GOT3 (cell line): ENCODE results near the gene GABRG3.
"Not testable (repeated sequence)": the region's sequence is repeated elsewhere in the genome, so short reads cannot be mapped to it uniquely, and the experiment has no call there.

Experiments used
- DNase-seq: peaks from one replicate; lab custom pipeline; 2025; ENCODE audit warnings: mixed read lengths; lab: John Stamatoyannopoulos, UW

Gene GABRG3

DNA sequence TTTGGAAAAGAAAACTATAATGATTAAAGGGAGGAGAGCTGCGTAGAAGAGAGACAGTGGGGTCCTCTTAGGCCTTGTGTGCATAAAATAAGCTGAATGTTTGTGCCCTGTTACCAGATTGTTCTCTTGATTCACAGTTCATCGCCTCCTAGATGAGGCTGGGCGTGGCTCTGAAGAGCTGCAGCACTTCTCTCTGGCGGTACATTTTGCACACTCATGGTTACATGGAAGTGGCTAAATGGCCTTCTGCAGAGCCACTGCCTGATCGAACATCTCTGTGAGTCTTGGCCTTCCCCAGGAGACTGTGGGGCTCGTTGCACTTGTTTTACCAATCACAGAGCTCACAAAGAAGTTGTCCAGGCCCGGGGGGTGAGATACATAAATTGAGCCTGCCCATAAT lies 208.8 kb downstream of the GABRG3 start:
- DNase-seq, result no peak

GRCh38 chr15:27182561-27183110 lies 211.7 kb downstream of the GABRG3 start:
- no peak for DNase-seq

GRCh38 chr15:27183201-27183600 lies 212.2 kb downstream of the GABRG3 start:
- DNase-seq, result no peak

- DNase-seq, result not testable (repeated sequence)
Observed at GRCh38 chr15:27191515-27191914, 220.5 kb downstream of the GABRG3 start.

GRCh38 chr15:27196691-27197090 lies 225.7 kb downstream of the GABRG3 start:
- DNase-seq, result no peak

DNA sequence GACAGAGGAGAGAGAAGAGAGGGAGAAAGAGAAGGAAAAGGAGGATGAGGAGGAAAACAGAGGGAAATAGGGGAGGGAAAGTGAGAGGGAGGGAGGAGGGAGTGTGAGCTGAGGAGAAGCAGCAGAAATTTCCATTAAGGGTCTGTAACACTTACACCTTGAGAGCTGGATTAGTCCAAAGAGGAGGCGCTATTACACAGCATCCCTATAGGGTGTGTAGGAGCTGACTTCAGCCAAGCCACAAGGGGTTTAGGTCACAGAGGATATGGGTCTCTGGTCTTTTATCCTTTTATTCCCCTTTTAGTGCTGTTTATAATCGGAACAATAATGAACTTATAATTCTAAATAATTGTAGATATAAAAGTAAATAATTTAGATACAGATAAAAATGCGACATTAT lies 230.4 kb downstream of the GABRG3 start:
- no peak for DNase-seq

DNA sequence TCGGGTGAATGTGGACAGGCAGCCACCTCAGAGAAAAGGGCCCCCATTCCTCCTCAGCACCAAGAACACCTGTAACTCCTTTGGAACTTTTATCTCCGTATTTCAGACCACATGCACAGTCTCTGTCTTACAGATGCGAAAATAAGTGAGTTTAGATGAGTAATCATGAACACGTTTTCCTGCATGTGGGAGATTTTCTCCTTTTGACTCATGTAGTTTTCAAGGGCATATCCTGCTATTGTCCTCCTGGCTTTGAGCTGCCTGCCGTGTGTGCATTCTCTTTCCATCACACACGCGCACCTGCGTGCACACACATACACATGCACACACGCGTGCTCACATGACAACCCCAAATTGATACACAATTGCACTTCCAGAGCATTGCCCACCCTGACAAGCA lies 239.2 kb downstream of the GABRG3 start:
- DNase-seq, result no peak

DNA sequence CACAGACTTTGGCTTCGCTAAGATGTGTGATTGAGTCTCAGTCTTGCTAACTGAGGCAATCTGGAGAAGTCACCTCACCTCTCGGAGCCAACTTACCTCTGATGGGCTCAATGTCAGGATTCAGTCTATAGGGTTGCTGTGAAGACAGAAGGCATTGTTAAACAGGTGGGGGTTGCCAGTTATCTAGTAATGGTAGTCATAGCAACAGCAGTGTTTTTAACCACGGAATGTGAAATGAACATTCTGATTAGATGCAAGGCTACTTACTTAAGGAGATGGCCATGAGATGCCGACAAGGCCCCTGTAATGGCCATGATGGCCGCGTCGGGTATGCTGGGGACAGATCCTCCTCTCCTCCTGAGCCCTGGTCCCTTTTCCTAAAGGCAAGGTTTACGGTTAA lies 243.1 kb downstream of the GABRG3 start:
- no peak for DNase-seq

DNA sequence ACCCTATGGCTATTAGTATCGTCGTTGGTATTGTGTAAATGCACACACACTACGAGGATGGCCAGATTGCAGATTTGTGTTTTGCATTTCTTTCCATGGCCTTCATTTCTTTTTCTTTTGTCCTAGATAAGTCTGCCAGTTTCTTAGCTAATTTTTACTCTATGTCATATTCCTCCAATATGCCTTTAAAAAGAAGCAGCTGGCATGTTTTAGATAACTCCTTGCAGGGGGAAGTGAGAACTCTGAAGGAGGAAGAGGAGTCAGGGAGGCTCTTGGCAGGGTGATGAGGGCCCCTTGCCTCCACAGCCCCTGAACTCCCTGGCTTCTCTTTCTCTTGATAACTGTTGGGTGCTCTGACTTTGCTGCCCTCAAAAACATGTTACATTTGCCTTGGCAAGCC lies 244.0 kb downstream of the GABRG3 start:
- no peak for DNase-seq

- DNase-seq, result no peak
Observed at GRCh38 chr15:27218426-27218825, 247.4 kb downstream of the GABRG3 start.

GRCh38 chr15:27219636-27220035 lies 248.7 kb downstream of the GABRG3 start:
- no peak for DNase-seq

GRCh38 chr15:27220199-27220598 lies 249.2 kb downstream of the GABRG3 start:
- DNase-seq, result no peak

DNA sequence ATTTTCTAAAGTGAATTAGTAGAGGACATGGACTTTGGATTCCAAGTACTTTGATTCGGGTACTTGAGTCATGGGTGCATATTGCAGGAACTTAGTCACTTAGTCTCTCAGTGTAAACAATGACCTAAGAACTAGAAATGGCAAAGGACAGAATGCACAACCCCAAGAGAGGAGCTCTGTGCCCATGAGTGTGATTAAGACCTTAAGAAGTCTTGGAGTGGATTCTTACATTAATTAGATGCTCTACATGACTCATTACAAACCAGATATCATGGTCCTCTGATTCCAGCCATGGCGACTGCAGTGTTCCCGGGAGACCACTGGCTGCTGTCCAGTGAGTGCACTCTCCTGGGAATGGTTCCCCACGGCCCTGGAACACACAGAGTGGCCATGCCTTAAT lies 251.5 kb downstream of the GABRG3 start:
- DNase-seq, result no peak

DNA sequence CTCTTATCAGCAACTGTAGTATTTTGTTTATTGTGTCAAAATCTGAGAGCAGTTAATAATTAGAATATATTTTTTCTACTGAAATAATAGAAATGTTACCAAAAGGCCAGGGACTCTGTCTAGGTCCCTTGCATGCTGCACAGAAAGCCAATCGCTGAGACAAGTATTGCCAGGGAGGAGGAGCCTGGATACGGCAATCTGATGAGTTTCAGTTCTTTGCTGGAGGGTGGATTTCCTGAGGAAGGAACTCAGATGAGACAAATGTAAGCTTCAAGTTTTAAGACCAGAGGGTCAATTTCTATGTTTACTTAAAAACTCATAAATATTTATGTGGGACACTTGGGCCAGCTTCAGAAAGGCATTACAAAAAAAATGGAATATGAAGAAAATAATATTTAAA lies 252.2 kb downstream of the GABRG3 start:
- DNase-seq, result no peak

DNA sequence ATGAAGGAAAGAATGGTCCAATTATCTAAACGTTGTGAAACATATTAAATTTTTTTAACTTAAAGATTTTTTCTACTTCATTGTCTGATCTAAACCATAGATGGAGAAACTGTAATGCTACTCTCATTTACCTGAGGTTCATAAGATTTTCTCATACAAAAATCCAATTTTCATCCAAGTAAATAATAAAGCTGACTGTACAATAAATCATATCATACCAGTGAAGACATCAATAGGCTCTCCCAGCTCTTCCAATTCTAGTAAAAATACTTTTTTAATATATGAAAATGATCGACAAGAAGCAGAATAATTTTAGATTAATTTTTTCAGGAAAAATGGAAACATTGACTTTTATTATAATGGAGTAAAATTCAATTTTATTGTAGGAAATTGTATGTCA lies 260.8 kb downstream of the GABRG3 start:
- DNase-seq, result no peak

GRCh38 chr15:27232876-27233275 lies 261.9 kb downstream of the GABRG3 start:
- DNase-seq, result no peak

DNA sequence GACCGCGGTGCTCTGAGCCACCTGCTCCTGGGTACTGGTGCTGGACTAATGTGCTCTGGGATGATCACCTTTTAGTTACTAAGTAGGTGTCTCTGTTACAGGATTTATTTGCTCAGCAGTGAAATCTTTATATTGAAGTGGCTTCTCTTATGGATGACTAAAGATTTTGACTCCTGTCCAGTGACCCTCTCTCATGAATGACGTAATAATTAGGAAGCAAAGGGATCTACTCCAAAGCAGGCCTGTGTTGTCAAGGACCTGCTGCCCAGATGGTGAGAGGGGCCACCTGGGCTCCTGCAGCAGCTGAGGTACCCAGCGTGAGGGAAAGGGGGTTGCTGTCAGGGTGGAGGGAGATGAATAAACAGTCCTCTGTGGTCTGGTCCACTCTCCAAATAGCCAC lies 263.6 kb downstream of the GABRG3 start:
- DNase-seq, result no peak

GRCh38 chr15:27235161-27235560 lies 264.2 kb downstream of the GABRG3 start:
- no peak for DNase-seq

DNA sequence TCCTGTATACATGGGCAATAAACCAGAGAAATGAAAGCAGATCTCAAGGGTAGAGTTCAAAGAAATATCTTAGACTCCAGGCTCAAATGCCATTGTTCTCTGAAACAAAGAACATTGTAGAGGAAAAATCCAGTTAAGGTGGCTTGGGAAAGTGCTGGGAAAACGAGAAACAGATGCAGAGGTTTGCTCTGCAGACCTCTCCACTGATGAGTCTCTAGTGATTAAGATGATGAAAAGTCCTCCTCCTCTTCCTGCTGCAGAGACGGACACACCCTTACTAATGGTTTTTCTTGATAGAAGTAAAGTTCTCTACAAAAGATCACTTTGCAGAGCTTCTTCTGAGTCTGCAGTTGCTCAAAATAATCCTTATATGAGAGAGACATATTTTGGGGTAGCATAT lies 264.7 kb downstream of the GABRG3 start:
- no peak for DNase-seq

- DNase-seq, result no peak
Observed at GRCh38 chr15:27237319-27237939, 266.4 kb downstream of the GABRG3 start.

DNA sequence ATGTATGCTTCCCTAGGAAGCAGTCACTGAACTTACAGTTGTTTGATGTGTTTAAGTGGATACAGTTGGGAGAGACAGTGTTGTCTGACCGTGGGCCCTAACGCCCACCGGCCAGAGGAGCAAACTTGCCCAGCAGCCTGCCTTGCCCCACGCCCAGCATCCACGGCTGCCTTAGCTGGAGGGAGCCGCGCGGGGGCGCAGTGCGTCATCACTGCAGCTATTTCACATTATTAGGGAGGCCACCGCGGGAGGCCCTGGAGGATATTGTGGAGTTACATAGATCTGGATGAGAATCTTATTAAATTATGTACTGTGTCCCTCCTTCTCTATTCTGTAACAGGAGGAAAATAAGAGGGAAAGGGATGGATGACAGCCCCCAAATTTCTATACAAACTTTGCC lies 267.2 kb downstream of the GABRG3 start:
- DNase-seq, result no peak

- no peak for DNase-seq
Observed at GRCh38 chr15:27238707-27239423, 267.9 kb downstream of the GABRG3 start.

DNA sequence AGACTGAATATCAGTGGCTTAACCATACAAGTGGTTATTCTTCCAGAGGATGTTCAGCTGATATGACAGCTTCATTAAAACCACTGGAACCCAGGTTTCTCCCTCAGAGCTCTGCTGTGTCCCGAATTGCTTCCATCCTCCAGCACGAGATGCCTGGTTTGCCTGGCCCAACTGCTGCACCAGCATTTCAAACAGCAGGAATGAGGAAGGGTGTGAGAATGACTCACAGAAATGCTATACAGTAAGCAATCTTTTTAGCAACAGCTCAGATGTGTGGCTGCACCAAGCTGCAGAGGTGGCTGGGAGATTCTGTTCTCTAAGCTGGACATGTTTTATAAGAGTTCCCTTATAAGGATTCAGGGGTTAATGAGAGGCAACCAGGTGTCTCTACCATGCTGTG lies 271.0 kb downstream of the GABRG3 start:
- no peak for DNase-seq

GRCh38 chr15:27244047-27244446 lies 273.1 kb downstream of the GABRG3 start:
- no peak for DNase-seq
